ENCODE results near the gene CHAC1.

Gene CHAC1

GRCh38 chr15:40990789-40991188 lies 37.5 kb downstream of the CHAC1 start:
- no peak for DNase-seq

- no peak for DNase-seq
These were observed 38.1 kb downstream of the CHAC1 start for GRCh38 chr15:40991355-40991754.

- DNase-seq: no peak
These were observed 39.0 kb downstream of the CHAC1 start for GRCh38 chr15:40992241-40992741.

GRCh38 chr15:40992825-40993224 lies 39.6 kb downstream of the CHAC1 start:
- DNase-seq: no peak

- no peak for DNase-seq
These were observed 42.4 kb downstream of the CHAC1 start for GRCh38 chr15:40995656-40996055.

GRCh38 chr15:40999190-40999589 lies 45.9 kb downstream of the CHAC1 start:
- no peak for DNase-seq

GRCh38 chr15:41001524-41002214 lies 48.4 kb downstream of the CHAC1 start:
- no peak for DNase-seq

GRCh38 chr15:41004490-41004889 lies 51.2 kb downstream of the CHAC1 start:
- no peak for DNase-seq

Data from T-helper 1 cell (primary cell).